Body of pancreas (tissue), 4 donors: ENCODE results near the gene PLPP1. TPM values are rescaled to one million over a fixed set of nuclear protein-coding genes. Genes with fewer than 3 reads are reported as not detected.

Experiments used
- ATAC-seq: fragments of 150-250 bp; one replicate; pipeline ENCODE4 v1.9.1; 2016
- DNase-seq, 4 donors: peaks; one replicate each; pipeline ENCODE4 v3.0.0-alpha.2; 2019
- H3K27ac ChIP-seq, 4 donors: fragments of 200-600 bp; sonication (generic); 1 replicate in 3 of 4; 2 replicates in 1 of 4; pipeline versions ENCODE4 v1.5.1 to v1.6.1; 2016 to 2019; ENCODE audit warnings: mild to moderate bottlenecking in 1 of 4, mixed read lengths in 1 of 4, moderate library complexity in 1 of 4
- H3K27me3 ChIP-seq, 2 donors: fragments of 200-600 bp; sonication (generic); one replicate each; pipeline ENCODE4 v1.6.0; 2016; ENCODE audit warnings: mild to moderate bottlenecking in 1 of 2
- H3K36me3 ChIP-seq, 2 donors: fragments of 200-600 bp; sonication (generic); replicated peaks in 1 of 2; 2 replicates each; pipeline ENCODE4 v1.5.1; 2016; ENCODE audit warnings: low read depth in 2 of 2; ENCODE audit not compliant: insufficient read depth in 1 of 2
- H3K4me1 ChIP-seq: fragments of 200-600 bp; sonication (generic); one replicate; pipeline ENCODE4 v1.6.0; 2016
- H3K4me3 ChIP-seq, 2 donors: fragments of 200-600 bp; sonication (generic); 1 replicate in 1 of 2; 2 replicates in 1 of 2; pipeline ENCODE4 v1.5.1; 2016 to 2019
- H3K9me3 ChIP-seq, 3 donors: fragments of 200-600 bp; sonication (generic); 1 replicate in 2 of 3; 2 replicates in 1 of 3; pipeline ENCODE4 v1.5.1; 2016
- CTCF ChIP-seq, 7 experiments: fragments of 450-650 bp in 4 of 7; fragments of 200-600 bp in 3 of 7; sonication (generic) in 3 of 7; IDR thresholded peaks; one replicate each; pipeline ENCODE4 v1.5.1; 2016 to 2019; ENCODE audit warnings: antibody characterized with exemption in 7 of 7
- POLR2A ChIP-seq, 3 donors: fragments of 450-650 bp; IDR thresholded peaks; one replicate each; pipeline ENCODE4 v1.6.1; 2016; ENCODE audit warnings: antibody characterized with exemption in 3 of 3, mild to moderate bottlenecking in 2 of 3
- WGBS, 2 donors: methylation state at CpG; one replicate each; pipeline ENCODE4 v1.1.5; 2017; 5-methylcytosine and 5-hydroxymethylcytosine counted together
- intact Hi-C: fragments of 100-400 bp; cut with DNase I; formaldehyde crosslinking; loops from one replicate; pipeline ENCODE4 v1.15.1; 2023
- total RNA-seq, 2 donors: library from RNA; depleted of rRNA; stranded (reverse); fragments of >200 nt; gene quantifications; one replicate each; pipeline ENCODE4 v1.1.0, GENCODE V29; 2016

Gene PLPP1
- total RNA-seq, 2 donors from 2014 or later: 88.2 to 227 TPM

DNA sequence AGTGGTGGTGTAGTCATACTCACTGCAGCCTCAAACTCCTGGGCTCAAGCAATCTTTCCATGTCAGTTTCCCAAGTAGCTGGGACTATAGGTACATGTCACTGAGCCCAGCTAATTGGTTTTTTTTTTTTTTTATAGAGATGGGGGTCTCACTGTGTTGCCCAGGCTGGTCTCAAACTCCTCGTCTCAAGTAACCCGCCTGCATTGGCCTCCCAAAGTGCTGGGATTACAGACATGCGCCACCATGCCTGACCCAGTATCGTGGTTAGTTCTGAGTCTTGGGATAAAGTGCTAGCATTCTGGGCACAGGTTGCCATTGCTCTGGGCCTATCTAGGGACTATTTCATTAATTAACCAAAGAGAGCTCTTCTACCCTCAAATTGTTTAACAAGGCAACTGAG lies 108.3 kb downstream of the PLPP1 start:
- DNase-seq: no peak
- intact Hi-C loops: loop anchor here (10.0 kb wide), 1 partner anchor 268 kb away; no protein-coding TSS in a partner anchor
- peaks cover 20% of the 10 kb centered on the region for H3K4me1 ChIP-seq
- H3K4me3 ChIP-seq: no peak overlapping the region
- H3K9me3 ChIP-seq: no peaks in the 10 kb centered on the region
- peaks cover 8 to 20% of the 10 kb centered on the region in 2 donors for H3K36me3 ChIP-seq
- no peak overlapping the region for H3K27ac ChIP-seq
- no peak for TF ChIP-seq POLR2A (IDR thresholded peaks at IDR 0.05)
- TF ChIP-seq CTCF (IDR thresholded peaks at IDR 0.05): no peak
- 97 to 100% methylated on average over 4 of the region's 4 CpGs for WGBS, 2 donors
- H3K27me3 ChIP-seq: no peaks in the 10 kb centered on the region
- no peak for ATAC-seq

- TF ChIP-seq CTCF (IDR thresholded peaks at IDR 0.05): no peak
- TF ChIP-seq POLR2A (IDR thresholded peaks at IDR 0.05): no peak
- ATAC-seq: no peak
- DNase-seq: no peak
- Histone ChIP-seq H3K36me3 (peaks cover 11 to 20% of the 10 kb centered on the region in 2 donors), H3K4me3 (no peak overlapping the region), H3K9me3 (no peaks in the 10 kb centered on the region), H3K27ac (no peak overlapping the region), H3K27me3 (no peaks in the 10 kb centered on the region), H3K4me1 (no peaks in the 10 kb centered on the region)
- intact Hi-C loops: loop anchor here (10.0 kb wide), 1 partner anchor 274 kb away; no protein-coding TSS in a partner anchor
- 87 to 88% methylated on average over 4 of the region's 4 CpGs for WGBS, 2 donors
Observed at GRCh38 chr5:55421074-55421529, 113.7 kb downstream of the PLPP1 start.

DNA sequence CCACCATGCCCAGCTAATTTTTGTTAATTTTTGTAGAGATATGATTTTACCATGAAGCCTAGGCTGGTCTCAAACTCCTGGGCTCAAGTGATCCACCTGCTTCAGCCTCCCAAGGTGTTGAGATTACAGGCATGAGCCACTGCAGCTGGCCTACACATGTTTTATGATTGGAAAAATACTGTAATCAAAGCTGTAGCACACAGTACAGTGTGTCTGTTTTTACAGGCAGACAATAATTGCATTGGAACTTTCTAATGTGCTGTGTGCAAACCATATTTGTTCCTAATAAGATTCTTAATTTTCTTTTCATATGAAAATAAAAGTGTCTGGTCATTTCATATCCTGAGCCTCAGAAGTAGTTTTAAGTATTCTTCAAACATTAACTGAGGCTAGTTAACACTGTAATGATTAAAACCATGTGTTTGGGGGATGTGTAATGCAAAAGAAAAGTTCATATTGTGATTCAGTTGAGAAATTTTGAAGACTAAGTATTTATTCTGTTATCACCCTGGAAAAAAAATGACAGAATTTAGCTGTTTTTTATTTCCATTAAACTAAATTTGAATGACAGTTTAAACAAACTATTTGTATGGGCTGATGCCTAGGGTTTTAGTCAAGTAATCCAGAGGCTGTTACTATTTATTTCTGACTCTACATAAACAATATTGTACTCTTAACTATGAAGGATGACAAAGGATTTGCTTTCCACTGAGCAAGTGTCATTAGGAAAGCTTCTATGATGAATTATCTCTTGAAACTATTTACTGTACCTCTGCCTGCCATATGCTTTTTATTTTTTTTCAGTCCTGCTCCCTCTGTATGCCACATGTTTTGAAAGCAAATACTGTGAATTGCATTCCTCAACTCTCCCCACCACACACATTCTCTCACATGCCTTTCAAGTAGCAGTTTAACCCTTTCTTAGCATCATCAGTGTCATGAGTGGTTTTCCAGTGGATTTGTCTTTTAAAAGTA lies 115.5 kb downstream of the PLPP1 start:
- H3K27me3 ChIP-seq: no peaks in the 10 kb centered on the region
- no peaks in the 10 kb centered on the region for H3K9me3 ChIP-seq
- H3K4me3 ChIP-seq: no peak overlapping the region
- H3K36me3 ChIP-seq: peaks cover 5 to 13% of the 10 kb centered on the region in 2 donors
- intact Hi-C loops: no loop called here
- TF ChIP-seq CTCF (IDR thresholded peaks at IDR 0.05) (no peak), POLR2A (IDR thresholded peaks at IDR 0.05) (no peak)
- DNase-seq: no peak
- peaks cover 8% of the 10 kb centered on the region for H3K4me1 ChIP-seq
- H3K27ac ChIP-seq: no peak overlapping the region
- ATAC-seq: no peak

DNA sequence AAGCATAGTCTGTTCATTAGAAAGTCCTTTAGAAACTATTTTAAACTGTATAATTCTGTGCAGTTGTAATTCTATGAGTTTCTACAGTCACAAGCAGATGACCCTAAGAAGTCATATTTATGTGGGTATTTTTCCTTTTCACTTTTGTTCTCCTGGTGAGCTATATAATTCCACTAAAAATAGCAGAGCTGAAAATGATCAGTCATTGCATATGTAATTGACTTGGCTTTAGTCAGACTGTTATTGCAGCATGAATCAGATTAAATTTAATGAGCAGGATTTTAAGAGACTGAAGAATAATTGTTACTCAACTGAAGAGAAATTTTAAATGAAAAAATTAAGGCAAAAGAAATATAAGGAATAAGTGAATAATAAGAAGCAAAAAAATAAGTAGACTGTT lies 118.5 kb downstream of the PLPP1 start:
- Histone ChIP-seq H3K9me3 (no peaks in the 10 kb centered on the region), H3K4me1 (peaks cover 8% of the 10 kb centered on the region), H3K27me3 (no peaks in the 10 kb centered on the region), H3K36me3 (peaks cover 0 to 3% of the 10 kb centered on the region in 2 donors), H3K27ac (no peak overlapping the region), H3K4me3 (no peak overlapping the region)
- ATAC-seq: no peak
- TF ChIP-seq CTCF (IDR thresholded peaks at IDR 0.05) (no peak), POLR2A (IDR thresholded peaks at IDR 0.05) (no peak)
- DNase-seq: no peak
- intact Hi-C loops: no loop called here
